KMS-11 (cell line): ENCODE results near the gene UBE2G2.

Experiments
- H2AFZ ChIP-seq: fragments of 200-600 bp; sonication (generic); 2 replicates; pipeline ENCODE4 v1.6.1; 2016; ENCODE audit warnings: antibody characterized with exemption, mixed run types, low read depth
- H3K27ac ChIP-seq: fragments of 200-600 bp; sonication (generic); 2 replicates; pipeline ENCODE4 v1.6.1; 2016; ENCODE audit warnings: mild to moderate bottlenecking, mixed run types
- H3K27me3 ChIP-seq: fragments of 200-600 bp; sonication (generic); 2 replicates; pipeline ENCODE4 v1.6.1; 2017; ENCODE audit warnings: mild to moderate bottlenecking, low read depth, mixed run types, moderate library complexity; ENCODE audit not compliant: insufficient read depth
- H3K36me3 ChIP-seq: fragments of 200-600 bp; sonication (generic); 2 replicates; pipeline ENCODE4 v1.6.1; 2017; ENCODE audit warnings: mild to moderate bottlenecking, mixed run types; ENCODE audit not compliant: insufficient read depth
- H3K4me1 ChIP-seq: fragments of 200-600 bp; sonication (generic); 2 replicates; pipeline ENCODE4 v1.6.1; 2016; ENCODE audit warnings: mild to moderate bottlenecking, low read depth, mixed run types; ENCODE audit not compliant: poor library complexity, severe bottlenecking
- H3K4me2 ChIP-seq: fragments of 200-600 bp; sonication (generic); 2 replicates; pipeline ENCODE4 v1.7.0; 2016; ENCODE audit warnings: mild to moderate bottlenecking, mixed run types
- H3K4me3 ChIP-seq: fragments of 200-600 bp; sonication (generic); IDR thresholded peaks from 2 replicates; pipeline ENCODE4 v1.6.1; 2017; ENCODE audit warnings: low read depth, low read length, mixed read lengths; ENCODE audit not compliant: insufficient read depth
- H3K79me2 ChIP-seq: fragments of 200-600 bp; sonication (generic); 2 replicates; pipeline ENCODE4 v1.6.1; 2016; ENCODE audit warnings: low read depth, mixed run types; ENCODE audit not compliant: insufficient read depth
- H3K9ac ChIP-seq: fragments of 200-600 bp; sonication (generic); 2 replicates; pipeline ENCODE4 v1.6.1; 2016; ENCODE audit warnings: mild to moderate bottlenecking, mixed run types
- H4K20me1 ChIP-seq: fragments of 200-600 bp; sonication (generic); 2 replicates; pipeline ENCODE4 v1.6.1; 2016; ENCODE audit warnings: mild to moderate bottlenecking, mixed run types; ENCODE audit not compliant: insufficient read depth
- CTCF ChIP-seq: fragments of 200-600 bp; sonication (generic); conservative IDR thresholded peaks from 2 replicates; pipeline ENCODE4 v1.6.1; 2017; ENCODE audit warnings: low read depth, mild to moderate bottlenecking, antibody characterized with exemption, low read length, moderate library complexity, mixed read lengths

Gene UBE2G2

GRCh38 chr21:44749759-44750674 lies 51.6 kb downstream of the UBE2G2 start:
- Histone ChIP-seq H3K36me3 (no peaks in the 10 kb centered on the region), H3K27me3 (peaks cover 96% of the 10 kb centered on the region), H3K27ac (no peak overlapping the region), H3K9ac (no peak overlapping the region), H4K20me1 (no peaks in the 10 kb centered on the region), H2AFZ (no peak overlapping the region), H3K79me2 (no peaks in the 10 kb centered on the region), H3K4me1 (no peaks in the 10 kb centered on the region), H3K4me3 (no peak overlapping the region), H3K4me2 (no peak overlapping the region)
- no peak for TF ChIP-seq CTCF

GRCh38 chr21:44749116-44749758 lies 52.4 kb downstream of the UBE2G2 start:
- H3K9ac ChIP-seq: no peak overlapping the region
- H3K4me1 ChIP-seq: no peaks in the 10 kb centered on the region
- no peak for TF ChIP-seq CTCF
- H2AFZ ChIP-seq: no peak overlapping the region
- H3K36me3 ChIP-seq: no peaks in the 10 kb centered on the region
- H3K27me3 ChIP-seq: peaks cover 96% of the 10 kb centered on the region
- no peak overlapping the region for H3K27ac ChIP-seq
- no peaks in the 10 kb centered on the region for H4K20me1 ChIP-seq
- H3K4me2 ChIP-seq: no peak overlapping the region
- H3K4me3 ChIP-seq: no peak overlapping the region
- H3K79me2 ChIP-seq: no peaks in the 10 kb centered on the region

DNA sequence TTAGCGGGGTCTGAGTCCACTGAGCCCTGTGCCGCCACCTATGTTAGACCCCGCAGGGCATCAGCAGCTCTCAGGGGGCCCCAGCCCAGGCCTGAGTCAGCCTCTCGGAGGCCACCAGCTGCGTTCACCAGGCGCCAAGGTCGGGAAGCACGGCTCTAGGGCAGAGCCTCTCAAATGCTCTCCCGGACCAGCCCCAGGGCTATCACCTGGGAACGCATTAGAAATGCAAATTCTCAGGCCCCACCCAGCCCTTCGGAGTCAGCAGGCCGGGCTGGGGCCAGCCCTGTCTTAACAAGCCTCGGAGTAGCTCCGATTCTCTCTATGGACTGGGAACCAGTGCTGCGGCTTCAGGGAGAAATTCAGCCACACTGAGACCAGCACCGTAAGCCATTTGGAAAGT lies 53.0 kb downstream of the UBE2G2 start:
- H3K4me3 ChIP-seq: no peak overlapping the region
- no peaks in the 10 kb centered on the region for H4K20me1 ChIP-seq
- no peak overlapping the region for H2AFZ ChIP-seq
- H3K9ac ChIP-seq: no peak overlapping the region
- H3K4me1 ChIP-seq: no peaks in the 10 kb centered on the region
- no peak overlapping the region for H3K27ac ChIP-seq
- no peaks in the 10 kb centered on the region for H3K79me2 ChIP-seq
- peaks cover 96% of the 10 kb centered on the region for H3K27me3 ChIP-seq
- no peak overlapping the region for H3K4me2 ChIP-seq
- TF ChIP-seq CTCF: no peak
- no peaks in the 10 kb centered on the region for H3K36me3 ChIP-seq

DNA sequence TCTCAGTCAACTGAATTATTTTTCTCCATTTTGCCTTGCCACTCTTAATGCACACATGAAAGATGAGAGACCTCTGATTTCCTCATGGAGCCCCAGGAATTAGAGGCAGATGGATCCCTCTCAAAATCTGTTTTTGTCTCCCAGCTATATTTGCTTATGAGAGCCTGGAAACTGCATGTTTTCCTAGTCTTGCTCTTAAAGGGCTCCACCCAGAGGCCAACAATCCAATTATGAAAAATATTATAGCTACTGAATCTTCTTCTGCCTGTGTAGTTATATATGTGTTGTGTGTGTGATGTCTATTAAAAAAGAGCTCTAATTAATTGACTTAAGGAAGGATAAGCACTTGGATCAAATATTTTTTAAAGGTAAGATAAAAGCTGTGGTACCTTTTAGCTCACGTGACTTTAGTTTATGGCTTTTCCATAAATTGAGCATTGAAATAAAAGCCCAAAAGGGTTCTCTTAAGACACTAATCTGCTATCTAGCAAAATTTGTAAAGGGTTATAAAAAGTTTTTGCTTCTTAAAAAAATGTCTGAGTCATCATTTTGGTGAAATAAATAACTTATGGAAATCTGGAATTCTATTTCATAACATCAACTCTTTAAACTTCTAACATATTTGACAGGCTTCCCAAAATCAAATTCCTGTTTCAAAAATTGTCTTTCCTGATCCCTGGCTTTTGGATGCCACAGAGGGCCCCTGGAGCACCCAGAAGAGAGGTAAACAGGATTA lies 59.0 kb downstream of the UBE2G2 start:
- Histone ChIP-seq H3K9ac (no peak overlapping the region), H3K36me3 (no peaks in the 10 kb centered on the region), H3K4me3 (no peak overlapping the region), H4K20me1 (no peaks in the 10 kb centered on the region), H3K4me1 (no peaks in the 10 kb centered on the region), H2AFZ (no peak overlapping the region), H3K79me2 (no peaks in the 10 kb centered on the region), H3K4me2 (no peak overlapping the region), H3K27ac (no peak overlapping the region), H3K27me3 (peaks cover 85% of the 10 kb centered on the region)
- no peak for TF ChIP-seq CTCF
